Endothelial cell of umbilical vein (primary cell): ENCODE data around the gene SCAMP4. TPM values are rescaled to one million over a fixed set of nuclear protein-coding genes. Genes with fewer than 3 reads are reported as not detected.

Experiments used
- BruUV-seq: library from RNA; stranded (reverse); fragments of 400-500 nt; replicated peaks from 2 replicates; lab custom pipeline; 2021; lab: Mats Ljungman, UMichigan
- CTCF ChIA-PET: fragments of 300-600, 350-600 bp; sonication (Branson Sonifier 250); formaldehyde crosslinking; loops from one replicate; lab custom pipeline; 2021; ENCODE audit warnings: antibody characterized with exemption, inconsistent platforms; lab: Charles Lee
- POLR2A ChIA-PET: fragments of 300-600, 350-600 bp; sonication (Branson Sonifier 250); formaldehyde crosslinking; loops from one replicate; lab custom pipeline; 2021; ENCODE audit warnings: antibody characterized with exemption, inconsistent platforms; lab: Charles Lee
- DNase-seq: peaks from one replicate; pipeline ENCODE4 v3.0.0-alpha.2; 2011; ENCODE audit warnings: low read depth, low spot score
- FAIRE-seq: peaks from 2 replicates; lab custom pipeline; 2011; peaks lifted over from hg19 to GRCh38; lab: Jason Lieb, UNC
- H2AFZ ChIP-seq: 2 replicates; pipeline ENCODE4 v1.6.0; 2012; ENCODE audit warnings: low read depth, low read length, control low read depth, inconsistent platforms
- H3K27ac ChIP-seq: 2 replicates; pipeline ENCODE4 v1.5.1; 2011; ENCODE audit warnings: low read depth, mild to moderate bottlenecking, control low read depth, low read length, moderate library complexity; ENCODE audit not compliant: insufficient read depth
- H3K27me3 ChIP-seq, 2 experiments: 2 replicates each; pipeline versions ENCODE4 v1.6.0 to v1.6.1; 2011; ENCODE audit warnings: low read length in 2 of 2, mixed read lengths in 1 of 2; ENCODE audit not compliant: control insufficient read depth in 2 of 2, insufficient read depth in 2 of 2
- H3K36me3 ChIP-seq, 2 experiments: 2 replicates in 1 of 2; 3 replicates in 1 of 2; pipeline ENCODE4 v1.5.1; 2011; ENCODE audit warnings: low read length in 2 of 2, mild to moderate bottlenecking in 1 of 2, moderate library complexity in 1 of 2; ENCODE audit not compliant: control insufficient read depth in 2 of 2, insufficient read depth in 2 of 2; ENCODE audit errors: extremely low read depth in 1 of 2
- H3K4me1 ChIP-seq: 3 replicates; pipeline ENCODE4 v1.5.1; 2011; ENCODE audit warnings: mild to moderate bottlenecking, low read length; ENCODE audit not compliant: control insufficient read depth, insufficient read depth; ENCODE audit errors: extremely low read depth
- H3K4me2 ChIP-seq: 2 replicates; pipeline ENCODE4 v1.6.1; 2011; ENCODE audit warnings: low read length, control low read depth, mixed read lengths; ENCODE audit not compliant: insufficient read depth
- H3K4me3 ChIP-seq, 3 experiments: fragments of 200-600 bp in 1 of 3; sonication (generic), shearing (Covaris generic) in 1 of 3; replicated peaks in 1 of 3; 2 replicates each; pipeline ENCODE4 v1.5.1; 2011 to 2016; ENCODE audit warnings: control low read depth in 3 of 3, low read length in 3 of 3, mild to moderate bottlenecking in 2 of 3, inconsistent platforms in 1 of 3, low read depth in 1 of 3, moderate library complexity in 1 of 3; ENCODE audit not compliant: insufficient read depth in 1 of 3
- H3K79me2 ChIP-seq: 2 replicates; pipeline ENCODE4 v1.6.0; 2012; ENCODE audit warnings: low read length, inconsistent platforms; ENCODE audit not compliant: control insufficient read depth, insufficient read depth
- H3K9ac ChIP-seq: replicated peaks from 2 replicates; pipeline ENCODE3; 2011; ENCODE audit warnings: low read length, control low read depth; ENCODE audit not compliant: insufficient read depth; ENCODE audit errors: extremely low read depth
- H3K9me1 ChIP-seq: replicated peaks from 3 replicates; pipeline ENCODE4 v1.6.0; 2011; ENCODE audit warnings: mild to moderate bottlenecking, low read length; ENCODE audit not compliant: control insufficient read depth, insufficient read depth; ENCODE audit errors: extremely low read depth
- H3K9me3 ChIP-seq: replicated peaks from 2 replicates; pipeline ENCODE4 v1.5.1; 2012; ENCODE audit warnings: low read length, inconsistent platforms; ENCODE audit not compliant: control insufficient read depth, insufficient read depth
- H4K20me1 ChIP-seq: replicated peaks from 2 replicates; pipeline ENCODE3; 2011; ENCODE audit warnings: mild to moderate bottlenecking, low read length; ENCODE audit not compliant: control insufficient read depth, insufficient read depth; ENCODE audit errors: extremely low read depth
- EZH2 ChIP-seq: IDR thresholded peaks from 2 replicates; pipeline ENCODE4 v1.6.1; 2012; ENCODE audit warnings: borderline replicate concordance, low read depth, mild to moderate bottlenecking, moderate library complexity, low read length, inconsistent platforms; ENCODE audit not compliant: severe bottlenecking
- FOS ChIP-seq: IDR thresholded peaks from 2 replicates; pipeline ENCODE4 v1.6.1; 2011; ENCODE audit warnings: mild to moderate bottlenecking, low read length, moderate library complexity, borderline replicate concordance; ENCODE audit not compliant: insufficient read depth
- GATA2 ChIP-seq: IDR thresholded peaks from 2 replicates; pipeline ENCODE4 v1.7.0; 2011; ENCODE audit warnings: low read depth, mild to moderate bottlenecking, moderate library complexity, mixed read lengths, low read length; ENCODE audit not compliant: insufficient read length, insufficient read depth
- POLR2A ChIP-seq: IDR thresholded peaks from 2 replicates; pipeline ENCODE4 v1.6.1; 2012; ENCODE audit warnings: low read depth, mild to moderate bottlenecking, control low read depth, low read length
- POLR2AphosphoS5 ChIP-seq: IDR thresholded peaks from 2 replicates; pipeline ENCODE4 v1.6.1; 2012; ENCODE audit warnings: low read depth, mild to moderate bottlenecking, control low read depth, low read length, moderate library complexity; ENCODE audit not compliant: insufficient read depth
- dilution Hi-C: fragments of 300-500 bp; cut with MboI; formaldehyde crosslinking; loops from one replicate; pipeline ENCODE4 v1.15.0; 2019; ENCODE audit warnings: low sequenced_read_pairs; ENCODE audit not compliant: extremely low pct_ligation_motif_present
- intact Hi-C: fragments of 100-400 bp; cut with micrococcal nuclease; formaldehyde crosslinking; loops from one replicate; pipeline ENCODE4 v1.10.0; 2022
- polyA plus RNA-seq, 4 experiments: library from polyadenylated mRNA; depleted of rRNA in 3 of 4; stranded (reverse) in 3 of 4; unstranded in 1 of 4; fragments of >200 nt; gene quantifications; 2 replicates each; pipeline versions ENCODE4 v1.2.1 to v1.2.3, GENCODE V29; 2011 to 2012; ENCODE audit warnings: missing spikeins in 1 of 4
- total RNA-seq: library from RNA; stranded (reverse); gene quantifications from 2 replicates; pipeline ENCODE4 v1.2.3, GENCODE V29; 2021
- TF ChIP-seq, protein P1 (sequence below): IDR thresholded peaks from 2 replicates; pipeline ENCODE4 v1.6.1; 2011; ENCODE audit not compliant: insufficient read depth, insufficient read length
- TF ChIP-seq, protein P2 (sequence below), 2 donors: IDR thresholded peaks; 1 replicate in 1 of 2; 2 replicates in 1 of 2; pipeline ENCODE4 v1.5.1; 2011; ENCODE audit warnings: low read length in 2 of 2, mild to moderate bottlenecking in 2 of 2, moderate library complexity in 2 of 2, control low read depth in 1 of 2, inconsistent platforms in 1 of 2, low read depth in 1 of 2; ENCODE audit not compliant: insufficient read depth in 1 of 2; ENCODE audit errors: extremely low read depth in 1 of 2

Gene SCAMP4
- total and polyA plus RNA-seq, 2 donors (not counting 3 experiments of a cell fraction or from before 2014, with no cell fraction given): 24.4 to 68.2 TPM

DNA sequence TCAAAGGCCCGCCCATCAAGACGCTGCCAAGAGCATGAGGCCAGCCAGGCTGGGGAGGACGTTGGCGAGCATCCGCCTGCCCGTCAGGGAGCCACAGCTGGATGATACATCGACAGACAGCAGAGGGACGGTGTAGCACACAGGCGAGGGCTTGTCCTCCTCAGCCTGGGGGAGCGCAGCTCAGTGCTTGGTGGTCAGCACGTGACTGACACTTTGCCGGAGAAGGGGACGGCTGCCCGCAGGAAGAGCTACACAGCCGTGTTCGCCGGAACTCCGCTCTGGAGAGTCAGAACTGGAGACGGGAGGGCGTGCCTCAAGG, 69.9 kb downstream of the SCAMP4 start:
- BruUV-seq: no TSS peak
- DNase-seq (no peak), FAIRE-seq (no peak)
- intact Hi-C loops (no loop called here), dilution Hi-C loops (no loop called here)
- H3K9me1 ChIP-seq: no peaks in the 10 kb centered on the region
- TF ChIP-seq POLR2AphosphoS5: no peak
- no peak for TF ChIP-seq GATA2
- no peak for TF ChIP-seq EZH2
- no peak for TF ChIP-seq FOS
- no peak for TF ChIP-seq POLR2A
- TF ChIP-seq, protein P1, sequence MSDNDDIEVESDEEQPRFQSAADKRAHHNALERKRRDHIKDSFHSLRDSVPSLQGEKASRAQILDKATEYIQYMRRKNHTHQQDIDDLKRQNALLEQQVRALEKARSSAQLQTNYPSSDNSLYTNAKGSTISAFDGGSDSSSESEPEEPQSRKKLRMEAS: no peak
- TF ChIP-seq, protein P2, sequence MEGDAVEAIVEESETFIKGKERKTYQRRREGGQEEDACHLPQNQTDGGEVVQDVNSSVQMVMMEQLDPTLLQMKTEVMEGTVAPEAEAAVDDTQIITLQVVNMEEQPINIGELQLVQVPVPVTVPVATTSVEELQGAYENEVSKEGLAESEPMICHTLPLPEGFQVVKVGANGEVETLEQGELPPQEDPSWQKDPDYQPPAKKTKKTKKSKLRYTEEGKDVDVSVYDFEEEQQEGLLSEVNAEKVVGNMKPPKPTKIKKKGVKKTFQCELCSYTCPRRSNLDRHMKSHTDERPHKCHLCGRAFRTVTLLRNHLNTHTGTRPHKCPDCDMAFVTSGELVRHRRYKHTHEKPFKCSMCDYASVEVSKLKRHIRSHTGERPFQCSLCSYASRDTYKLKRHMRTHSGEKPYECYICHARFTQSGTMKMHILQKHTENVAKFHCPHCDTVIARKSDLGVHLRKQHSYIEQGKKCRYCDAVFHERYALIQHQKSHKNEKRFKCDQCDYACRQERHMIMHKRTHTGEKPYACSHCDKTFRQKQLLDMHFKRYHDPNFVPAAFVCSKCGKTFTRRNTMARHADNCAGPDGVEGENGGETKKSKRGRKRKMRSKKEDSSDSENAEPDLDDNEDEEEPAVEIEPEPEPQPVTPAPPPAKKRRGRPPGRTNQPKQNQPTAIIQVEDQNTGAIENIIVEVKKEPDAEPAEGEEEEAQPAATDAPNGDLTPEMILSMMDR (IDR thresholded peaks at IDR 0.05; ENCODE audit: extremely low read depth in 1 of 2, insufficient read depth in 1 of 2, low read depth in 1 of 2, low read length in 2 of 2): no peak
- H3K9me3 ChIP-seq: no peaks in the 10 kb centered on the region
- H3K9ac ChIP-seq: no peak overlapping the region
- H3K4me2 ChIP-seq: no peak overlapping the region
- no peaks in the 10 kb centered on the region for H4K20me1 ChIP-seq
- CTCF ChIA-PET: no interaction called here
- H3K79me2 ChIP-seq: peaks cover 24% of the 10 kb centered on the region
- no peak overlapping the region for H2AFZ ChIP-seq
- no peak overlapping the region for H3K4me3 ChIP-seq
- peaks cover 0 to 26% of the 10 kb centered on the region in 2 experiments for H3K36me3 ChIP-seq
- H3K4me1 ChIP-seq: no peaks in the 10 kb centered on the region
- POLR2A ChIA-PET: no interaction called here
- H3K27me3 ChIP-seq: no peaks in the 10 kb centered on the region
- H3K27ac ChIP-seq: no peak overlapping the region

Other genes with a start within 250 kb of the SCAMP4 start
- not detected in 2 replicates for gene ONECUT3, start 151.9 kb upstream of the SCAMP4 start, total RNA-seq
- not detected in 2 replicates for gene ONECUT3, start 151.9 kb upstream of the SCAMP4 start, polyA plus RNA-seq
- 5.1 and 7.3 TPM in 2 replicates for gene ATP8B3, start 93.1 kb upstream of the SCAMP4 start, total RNA-seq
- 1.1 and 1.4 TPM in 2 replicates for gene ATP8B3, start 93.1 kb upstream of the SCAMP4 start, polyA plus RNA-seq
- gene REXO1, start 56.9 kb upstream of the SCAMP4 start, total RNA-seq: 41.1 and 44.6 TPM in 2 replicates
- gene REXO1, start 56.9 kb upstream of the SCAMP4 start, polyA plus RNA-seq: 56.9 and 88.8 TPM in 2 replicates
- gene KLF16, start 41.8 kb upstream of the SCAMP4 start, total RNA-seq: 36.6 and 38.0 TPM in 2 replicates
- gene KLF16, start 41.8 kb upstream of the SCAMP4 start, polyA plus RNA-seq: 11.6 and 22.6 TPM in 2 replicates
- 89.8 and 97.0 TPM in 2 replicates for gene ABHD17A, start 19.9 kb upstream of the SCAMP4 start, total RNA-seq
- 143 and 179 TPM in 2 replicates for gene ABHD17A, start 19.9 kb upstream of the SCAMP4 start, polyA plus RNA-seq
- 8.0 and 11.7 TPM in 2 replicates for gene ADAT3, start within 50 bp of the SCAMP4 start, total RNA-seq
- gene ADAT3, start within 50 bp of the SCAMP4 start, polyA plus RNA-seq: 5.7 and 8.6 TPM in 2 replicates
- gene CSNK1G2, start 35.8 kb downstream of the SCAMP4 start, total RNA-seq: 93.8 and 96.6 TPM in 2 replicates
- 110 and 134 TPM in 2 replicates for gene CSNK1G2, start 35.8 kb downstream of the SCAMP4 start, polyA plus RNA-seq
- gene BTBD2, start 110.3 kb downstream of the SCAMP4 start, total RNA-seq: 73.1 and 78.2 TPM in 2 replicates
- gene BTBD2, start 110.3 kb downstream of the SCAMP4 start, polyA plus RNA-seq: 59.2 and 76.1 TPM in 2 replicates
- 86.1 and 87.5 TPM in 2 replicates for gene MKNK2, start 145.8 kb downstream of the SCAMP4 start, total RNA-seq
- 65.1 and 96.2 TPM in 2 replicates for gene MKNK2, start 145.8 kb downstream of the SCAMP4 start, polyA plus RNA-seq
- 52.4 and 59.7 TPM in 2 replicates for gene MOB3A, start 190.9 kb downstream of the SCAMP4 start, total RNA-seq
- gene MOB3A, start 190.9 kb downstream of the SCAMP4 start, polyA plus RNA-seq: 46.5 and 50.7 TPM in 2 replicates
- 1.1 and 2.0 TPM in 2 replicates for gene IZUMO4, start 191.5 kb downstream of the SCAMP4 start, total RNA-seq
- 2.0 and 3.2 TPM in 2 replicates for gene IZUMO4, start 191.5 kb downstream of the SCAMP4 start, polyA plus RNA-seq
- 137 and 143 TPM in 2 replicates for gene AP3D1, start 246.2 kb downstream of the SCAMP4 start, total RNA-seq
- 123 and 130 TPM in 2 replicates for gene AP3D1, start 246.2 kb downstream of the SCAMP4 start, polyA plus RNA-seq